RKO (cell line): ENCODE data around the gene PPP1R13B.
"Not testable (repeated sequence)": the region's sequence is repeated elsewhere in the genome, so short reads cannot be mapped to it uniquely, and the experiment has no call there.

Experiments
- DNase-seq: peaks from one replicate; pipeline ENCODE4 v3.0.0-alpha.2; 2016; ENCODE audit warnings: low spot score

Gene PPP1R13B

GRCh38 chr14:103832046-103832445, 15.3 kb downstream of the PPP1R13B start:
- DNase-seq: no peak

GRCh38 chr14:103830511-103831270, 16.7 kb downstream of the PPP1R13B start:
- DNase-seq: no peak

DNA sequence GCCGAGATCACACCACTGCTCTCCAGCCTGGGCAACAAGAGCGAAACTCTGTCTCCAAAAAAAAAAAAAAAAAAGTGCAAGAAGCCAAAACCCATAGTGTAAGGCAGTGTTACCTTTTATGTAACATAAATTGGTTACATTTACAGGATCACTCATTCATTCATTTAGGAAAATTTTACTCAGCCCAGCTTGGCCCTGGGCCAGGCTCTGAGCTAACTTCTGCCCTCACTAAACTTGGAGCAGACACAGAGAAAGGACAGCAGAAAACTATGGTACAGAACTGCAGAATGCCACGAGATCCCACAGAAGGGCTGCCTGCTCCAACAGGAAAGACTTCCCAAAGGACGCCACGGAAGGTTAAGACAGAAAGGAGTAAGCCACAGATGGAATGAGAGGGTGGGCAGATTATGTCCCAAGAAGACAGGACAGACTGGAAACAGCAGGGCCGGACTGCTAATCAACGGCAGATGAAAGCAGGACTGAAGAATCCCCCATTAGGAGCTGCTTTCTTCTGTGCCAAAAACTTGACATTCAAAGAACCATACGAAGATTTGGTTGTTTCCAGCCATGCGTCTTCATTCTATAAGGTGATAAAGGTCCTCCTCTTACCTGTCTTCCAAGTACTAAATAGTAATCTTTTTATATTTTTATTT, 18.9 kb downstream of the PPP1R13B start:
- DNase-seq: no peak

- no peak for DNase-seq
Measured at GRCh38 chr14:103825101-103825500, 22.3 kb downstream of the PPP1R13B start.

GRCh38 chr14:103820908-103821307, 26.5 kb downstream of the PPP1R13B start:
- no peak for DNase-seq

DNA sequence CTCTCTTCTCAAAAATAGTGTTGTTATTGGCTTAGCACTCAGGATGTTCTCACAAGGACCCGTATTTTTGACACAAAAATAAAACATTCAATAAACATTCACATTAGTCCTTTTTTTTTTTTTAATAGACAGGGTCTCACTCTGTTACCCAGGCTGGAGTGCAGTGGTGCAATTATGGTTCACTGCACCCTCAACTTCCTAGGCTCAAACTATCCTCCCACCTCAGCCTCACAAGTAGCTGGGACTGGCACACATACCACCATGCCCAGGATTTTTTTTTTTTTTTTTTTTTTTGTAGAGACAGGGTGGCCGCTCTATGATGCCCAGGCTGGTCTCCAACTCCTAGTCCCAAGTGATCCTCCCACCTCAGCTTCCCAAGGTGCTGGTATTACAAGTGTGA, 27.0 kb downstream of the PPP1R13B start:
- no peak for DNase-seq

- DNase-seq: no peak
Measured at GRCh38 chr14:103819503-103820307, 27.7 kb downstream of the PPP1R13B start.

- no peak for DNase-seq
Measured at GRCh38 chr14:103818870-103819269, 28.5 kb downstream of the PPP1R13B start.

DNA sequence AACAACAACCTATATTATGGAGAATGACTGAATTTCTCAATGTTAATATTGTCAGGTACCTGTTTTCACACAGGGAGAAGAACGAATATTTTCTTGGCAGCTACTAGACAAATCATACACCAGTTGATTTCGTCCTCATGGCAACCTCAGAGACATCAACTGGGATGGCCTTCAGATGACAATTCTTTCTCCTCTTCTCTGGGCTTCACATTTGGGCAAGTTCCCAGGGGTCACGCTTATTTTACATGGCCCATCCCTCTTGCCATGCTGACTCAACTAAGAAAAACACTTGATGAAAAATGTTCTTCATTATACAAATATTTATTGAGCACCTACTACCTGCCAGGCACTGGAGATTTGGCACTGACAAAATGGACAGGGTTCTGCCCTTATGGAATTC, 29.0 kb downstream of the PPP1R13B start:
- no peak for DNase-seq

DNA sequence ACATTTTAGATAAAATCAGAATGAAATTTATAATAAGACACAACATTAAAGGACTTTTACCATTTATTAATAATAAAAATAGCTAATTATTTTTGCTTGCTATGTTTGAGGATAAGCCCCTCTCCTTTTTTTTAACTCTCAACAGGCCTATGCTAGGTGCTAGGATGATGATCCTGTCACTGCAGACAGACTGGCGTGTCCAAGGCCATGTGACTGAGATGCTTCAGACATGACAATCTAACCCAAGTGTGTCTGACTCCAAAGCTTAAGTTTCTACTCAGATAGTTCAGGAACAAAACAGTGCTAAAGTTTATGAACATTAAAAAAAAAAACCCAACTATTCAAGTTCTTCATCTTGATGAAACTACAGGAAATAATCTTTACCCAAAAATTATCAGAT, 29.8 kb downstream of the PPP1R13B start:
- DNase-seq: no peak

DNA sequence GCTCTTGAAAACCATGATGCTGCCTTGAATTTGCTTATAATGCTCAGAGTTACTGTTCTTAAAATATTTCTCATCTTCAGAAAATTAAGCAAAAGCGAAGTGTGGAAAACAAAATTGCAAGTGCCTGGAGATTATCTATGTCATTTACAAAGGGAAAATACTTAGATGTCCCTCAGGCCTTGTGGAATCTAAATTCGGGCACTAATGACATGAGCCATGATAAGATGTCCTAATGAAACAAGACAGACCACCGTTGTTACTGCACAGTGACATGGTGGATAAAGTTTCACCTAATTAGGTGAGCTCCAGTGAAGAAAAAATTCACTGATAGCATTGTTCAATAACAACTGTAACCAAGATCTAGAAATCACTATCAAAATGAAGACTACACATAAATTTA, 30.4 kb downstream of the PPP1R13B start:
- no peak for DNase-seq

GRCh38 chr14:103815253-103815652, 32.1 kb downstream of the PPP1R13B start:
- no peak for DNase-seq

DNA sequence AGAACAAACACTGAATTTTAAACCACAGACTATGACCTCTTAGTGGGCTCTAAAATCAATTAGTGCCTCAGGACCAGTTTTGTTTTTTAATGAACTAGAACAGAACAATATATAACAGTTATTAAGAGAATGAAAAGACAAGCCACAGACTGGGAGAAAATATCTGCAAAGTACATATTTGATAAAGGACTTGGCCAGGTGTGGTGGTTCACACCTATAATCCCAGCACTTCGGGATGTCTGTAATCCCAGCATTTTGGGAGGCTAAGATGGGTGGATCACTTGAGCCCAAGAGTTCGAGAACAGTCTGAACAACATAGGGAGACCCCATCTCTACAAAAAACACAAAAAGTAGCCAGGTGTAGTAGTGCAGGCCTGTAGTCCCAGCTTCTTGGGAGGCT, 36.2 kb downstream of the PPP1R13B start:
- DNase-seq: no peak

DNA sequence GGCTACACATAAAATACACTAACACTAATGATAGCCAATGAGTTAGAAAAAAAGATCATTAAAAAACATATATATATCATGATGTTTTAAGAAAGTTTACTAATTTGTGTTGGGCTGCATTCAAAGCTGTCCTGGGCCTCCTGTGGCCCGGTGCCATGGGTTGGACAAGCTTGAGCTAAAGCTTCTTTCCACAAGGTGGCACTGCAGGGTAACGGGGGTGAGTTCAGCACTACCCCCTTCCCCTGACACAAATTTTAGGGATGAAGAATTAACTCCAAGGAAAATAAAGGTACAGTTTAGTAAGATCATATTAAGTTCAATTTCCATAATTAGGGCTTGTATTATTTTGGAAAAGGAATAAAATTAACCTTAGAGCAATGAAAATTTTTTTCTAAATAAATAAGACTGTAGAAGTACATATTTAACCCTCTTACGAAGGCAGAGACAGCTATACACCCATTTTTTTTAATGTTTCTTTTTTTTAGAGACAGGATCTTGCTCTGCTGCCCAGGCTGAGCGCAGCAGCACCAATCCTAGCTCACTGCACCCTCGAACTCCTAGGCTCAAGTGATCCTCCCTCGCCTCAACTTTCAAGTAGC, 38.9 kb downstream of the PPP1R13B start:
- peak; percentile 78 for DNase-seq

DNA sequence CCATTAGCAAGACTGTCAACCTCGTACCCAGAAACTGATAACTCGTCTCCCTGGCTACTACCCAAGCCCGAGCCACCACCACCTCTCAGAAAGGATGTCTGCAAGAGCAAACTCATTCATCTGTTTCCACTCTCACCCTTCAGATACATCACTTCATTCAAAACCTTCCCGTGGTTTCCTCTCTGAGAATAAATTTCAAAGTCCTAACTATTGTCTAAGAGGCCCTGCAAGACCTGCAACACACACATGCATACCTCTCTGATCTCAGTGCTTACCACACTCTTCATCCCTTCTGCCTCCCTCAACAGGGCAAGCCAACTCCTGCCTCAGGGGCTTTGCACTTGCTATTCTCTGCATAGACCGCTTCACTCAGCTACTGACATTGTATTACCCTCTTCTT, 40.6 kb downstream of the PPP1R13B start:
- no peak for DNase-seq

DNA sequence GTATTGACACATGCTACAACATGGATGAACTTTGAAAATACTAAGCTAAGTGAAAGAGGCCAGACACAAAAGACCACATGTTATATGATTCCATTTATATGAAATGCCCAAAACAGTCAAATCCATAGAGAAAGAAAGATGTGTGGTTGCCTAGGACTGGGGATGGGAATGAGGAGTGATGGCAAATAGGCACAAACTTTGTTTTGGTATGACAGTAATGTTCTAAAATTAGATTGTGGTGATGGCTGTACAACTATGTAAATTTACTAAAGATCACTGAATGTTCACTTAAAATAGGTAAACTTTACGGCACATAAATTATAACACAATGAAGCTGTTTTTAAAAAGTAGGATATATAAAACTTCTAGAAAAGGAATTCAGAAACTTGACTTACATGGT, 41.7 kb downstream of the PPP1R13B start:
- DNase-seq: no peak

DNA sequence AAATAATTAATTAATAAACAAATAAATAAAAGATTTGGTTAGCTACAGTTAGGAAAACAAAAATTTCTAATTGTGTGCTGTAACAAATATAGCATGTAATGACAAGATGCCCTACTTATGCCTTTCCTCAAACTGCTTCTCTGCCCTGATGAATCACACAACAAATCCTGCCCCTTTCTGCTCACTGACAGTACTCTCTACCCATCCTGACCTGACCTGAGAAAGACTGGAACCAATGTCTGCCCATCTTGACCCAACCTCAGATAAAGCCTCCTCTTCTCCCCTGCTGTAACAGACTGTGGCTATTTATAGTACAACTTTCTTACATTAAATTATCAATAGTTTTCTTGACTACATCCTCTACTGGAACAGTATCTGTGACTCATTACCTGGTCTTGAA, 43.7 kb downstream of the PPP1R13B start:
- no peak for DNase-seq

DNA sequence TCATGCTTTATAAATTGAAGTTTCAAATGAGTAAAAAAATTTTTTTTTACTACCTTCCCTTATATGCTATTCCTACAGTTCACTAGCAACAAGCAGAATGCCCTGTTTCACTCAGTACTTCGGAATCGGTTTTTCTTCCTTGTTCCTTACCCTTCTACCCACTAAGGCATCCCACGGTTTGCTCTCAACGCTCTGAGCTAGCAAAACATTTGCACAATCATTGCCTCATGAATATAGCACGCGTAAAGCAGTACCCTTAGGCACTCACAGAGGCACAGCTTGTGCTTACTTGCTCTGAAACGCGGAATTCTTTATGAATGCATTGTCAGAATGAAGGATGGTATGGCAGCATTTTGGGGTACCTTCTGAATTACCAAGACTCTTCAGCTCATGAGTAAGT, 45.0 kb downstream of the PPP1R13B start:
- no peak for DNase-seq

DNA sequence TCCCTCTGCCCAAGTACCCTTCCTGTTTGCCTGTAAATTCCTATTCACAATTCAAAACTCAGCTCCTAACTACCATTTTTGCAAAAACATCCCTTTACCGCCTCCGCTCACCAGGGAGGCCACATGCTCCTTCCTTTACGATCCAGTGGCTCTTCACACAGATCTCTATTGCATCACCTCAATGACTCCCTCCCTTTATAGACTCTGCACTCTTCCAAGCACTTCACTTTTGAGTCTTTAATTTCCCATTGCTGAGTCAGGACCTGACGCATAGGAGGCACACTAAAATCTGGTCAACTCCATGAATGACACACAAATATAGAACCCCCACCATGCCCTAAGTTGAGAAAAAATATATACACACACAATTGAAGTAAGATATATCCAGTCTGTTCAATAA, 45.9 kb downstream of the PPP1R13B start:
- peak; percentile 91 for DNase-seq

DNA sequence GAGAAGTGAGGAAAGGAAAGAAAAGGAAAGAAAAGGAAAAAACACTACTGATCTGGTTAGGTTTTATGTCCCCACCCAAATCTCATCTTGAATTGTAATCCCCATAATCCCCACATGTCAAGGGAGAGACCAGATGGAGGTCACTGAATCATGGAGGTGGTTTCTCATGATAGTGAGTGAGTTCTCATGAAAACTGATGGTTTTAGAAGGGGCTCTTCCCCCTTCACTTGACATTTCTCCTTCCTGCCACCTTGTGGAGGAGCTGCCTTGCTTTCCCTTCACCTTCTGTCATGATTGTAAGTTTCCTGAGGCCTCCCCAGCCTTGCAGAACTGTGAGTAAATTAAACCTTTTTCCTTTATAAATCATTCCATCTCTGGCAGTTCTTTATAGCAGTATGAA, 54.2 kb downstream of the PPP1R13B start:
- not testable (repeated sequence) for DNase-seq

GRCh38 chr14:103788086-103788485, 59.3 kb downstream of the PPP1R13B start:
- DNase-seq: no peak

DNA sequence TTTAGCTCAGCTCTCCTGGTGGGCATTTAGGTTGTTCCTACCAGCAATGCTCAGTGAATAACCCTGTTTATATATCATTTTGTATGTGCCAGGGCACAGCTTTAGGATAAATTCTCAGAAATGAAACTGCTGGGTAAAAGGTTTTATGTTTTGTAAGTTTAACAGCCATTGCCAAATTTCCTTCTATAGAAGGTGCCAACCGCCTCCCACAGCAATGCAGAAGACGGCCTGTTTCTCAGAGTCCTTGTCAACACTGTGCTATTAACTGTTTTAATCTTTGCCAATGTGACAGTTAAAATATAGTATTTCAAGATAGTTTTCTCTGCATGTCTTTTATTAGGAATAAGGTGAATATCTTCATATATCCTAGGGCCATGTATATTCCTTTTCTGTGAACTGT, 65.0 kb downstream of the PPP1R13B start:
- no peak for DNase-seq

- not testable (repeated sequence) for DNase-seq
Measured at GRCh38 chr14:103776319-103776718, 71.1 kb downstream of the PPP1R13B start.
